NCI-H1048 (cell line): ENCODE measurements around the gene ALKBH4.
"Not testable (repeated sequence)": the region's sequence is repeated elsewhere in the genome, so short reads cannot be mapped to it uniquely, and the experiment has no call there.

Experiments
- DNase-seq: peaks from one replicate; lab custom pipeline; 2025; lab: John Stamatoyannopoulos, UW

ALKBH4 gene

GRCh38 chr7:102478314-102479208 lies 13.9 kb upstream of the ALKBH4 start, which contains the start of gene POLR2J:
Gene POLR2J (minus strand): TSS chr7:102478922. CDS start chr7:102478860, 62 bp downstream.
- DNase-seq: not testable (repeated sequence)

- DNase-seq: not testable (repeated sequence)
Observed at GRCh38 chr7:102474736-102475435, 10.2 kb upstream of the ALKBH4 start.

DNA sequence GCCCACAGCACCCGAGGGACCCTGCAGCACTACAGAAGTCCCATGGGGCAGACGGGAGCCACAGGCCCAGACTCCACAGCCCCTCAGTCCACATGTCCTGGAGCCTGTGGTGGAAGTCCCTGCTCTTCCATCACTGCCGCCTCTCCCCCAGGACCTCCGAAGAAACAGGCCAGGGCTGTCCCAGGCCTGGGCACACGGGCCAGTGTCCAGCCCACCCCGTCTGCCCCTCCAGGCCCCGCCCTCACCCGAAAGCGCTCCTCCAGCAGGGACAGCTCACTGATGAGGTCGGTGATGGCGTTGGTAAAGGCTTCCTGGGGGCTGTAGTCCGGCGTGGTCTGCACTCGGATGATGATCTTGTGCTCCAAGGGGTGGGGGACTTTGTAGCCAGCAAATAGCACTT lies 9.5 kb upstream of the ALKBH4 start:
- not testable (repeated sequence) for DNase-seq

GRCh38 chr7:102473271-102473991 lies 8.8 kb upstream of the ALKBH4 start:
- DNase-seq: no peak

DNA sequence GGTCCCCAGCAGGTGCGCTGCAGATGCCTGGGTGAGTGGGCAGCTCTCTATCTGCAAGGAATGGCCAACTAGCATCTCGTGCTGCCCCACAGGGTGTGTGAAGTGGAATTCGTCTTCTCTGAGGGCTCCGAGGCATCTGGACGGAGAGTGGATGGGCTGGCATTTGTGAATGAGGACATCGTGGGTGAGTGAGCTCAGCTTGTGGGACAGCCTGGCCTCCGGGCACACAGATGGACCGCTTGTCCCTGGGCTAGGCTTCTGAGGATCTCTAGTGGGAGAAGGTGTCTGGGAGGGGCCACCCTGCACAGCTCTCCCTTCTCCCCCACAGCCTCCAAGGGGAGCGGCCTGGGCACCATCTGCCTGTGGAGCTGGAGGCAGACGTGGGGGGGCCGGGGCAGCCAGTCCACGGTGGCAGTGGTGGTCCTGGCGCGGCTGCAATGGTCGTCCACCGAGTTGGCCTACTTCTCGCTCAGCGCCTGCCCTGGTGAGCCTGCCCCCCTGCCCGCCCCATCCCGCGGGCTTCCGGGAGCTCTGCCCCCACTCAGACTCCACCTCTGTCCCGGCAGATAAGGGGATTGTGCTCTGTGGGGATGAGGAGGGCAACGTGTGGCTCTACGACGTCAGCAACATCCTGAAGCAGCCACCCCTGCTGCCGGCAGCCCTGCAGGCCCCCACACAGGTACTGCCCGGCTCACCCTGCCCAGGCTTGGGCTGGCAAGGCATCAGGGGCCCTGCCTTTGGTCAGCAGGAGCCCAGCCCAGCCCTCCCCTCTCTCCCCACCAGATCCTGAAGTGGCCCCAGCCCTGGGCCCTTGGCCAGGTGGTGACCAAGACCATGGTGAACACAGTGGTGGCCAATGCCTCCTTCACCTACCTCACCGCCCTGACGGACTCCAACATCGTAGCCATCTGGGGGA lies 7.7 kb upstream of the ALKBH4 start:
- no peak for DNase-seq

DNA sequence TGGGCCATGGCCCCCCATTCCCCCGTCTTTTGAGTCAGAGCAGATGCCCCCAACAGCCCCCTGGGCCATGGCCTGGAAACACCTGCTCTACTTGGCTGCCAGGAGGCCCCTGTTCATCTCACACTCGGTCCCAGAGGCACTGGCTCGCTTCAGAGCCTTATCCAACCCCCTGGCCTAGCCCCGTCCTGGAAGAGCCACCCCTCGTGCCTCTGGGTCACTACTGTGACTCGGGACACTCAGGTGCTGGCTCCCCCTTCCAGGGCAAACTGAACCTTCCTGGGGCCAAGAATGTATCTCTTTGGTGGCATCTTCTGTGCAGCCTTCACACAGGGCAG lies 7.1 kb upstream of the ALKBH4 start:
- DNase-seq: no peak

DNA sequence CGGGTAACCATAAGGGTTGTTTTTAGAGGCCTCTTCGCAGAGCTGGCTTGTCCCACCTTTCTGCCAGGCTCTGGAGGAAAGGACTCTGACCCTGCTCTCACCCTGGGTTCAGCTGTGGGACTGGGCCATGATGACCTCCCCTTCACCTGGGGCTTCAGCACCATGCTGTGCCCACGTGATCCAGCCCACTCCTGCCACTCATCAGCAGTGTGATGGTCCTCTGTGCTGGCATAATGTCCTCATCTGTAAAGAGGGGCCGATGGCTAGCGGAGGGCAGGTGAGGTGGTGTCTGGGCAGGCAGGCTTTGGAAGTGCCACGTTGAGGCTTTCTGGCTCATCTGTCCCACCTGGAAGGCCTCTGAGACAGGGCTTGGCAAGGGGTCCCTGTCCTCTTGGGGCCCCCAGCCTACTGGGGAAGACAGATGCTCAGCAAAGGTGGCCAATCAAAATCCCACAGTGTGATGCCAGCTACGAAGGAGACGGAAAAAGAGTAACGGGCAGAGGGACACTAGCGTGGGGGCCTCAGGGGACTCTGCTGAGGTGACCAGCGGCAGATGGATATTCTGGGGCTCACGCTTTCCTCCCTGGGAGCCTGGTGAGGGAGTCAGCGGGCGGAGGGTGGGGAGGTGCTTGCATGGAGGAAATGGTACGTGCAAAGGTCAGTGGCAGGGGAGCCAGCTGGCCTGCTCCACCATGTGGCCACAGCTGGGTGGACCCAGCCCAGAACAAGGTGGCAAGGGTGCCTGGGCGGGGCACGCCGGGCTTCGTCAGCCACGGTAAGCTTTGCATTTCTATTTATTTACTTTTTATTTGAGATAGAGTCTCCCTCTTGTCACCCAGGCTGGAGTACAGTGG lies 5.5 kb upstream of the ALKBH4 start:
- no peak for DNase-seq

GRCh38 chr7:102469351-102469971 lies 4.8 kb upstream of the ALKBH4 start:
- DNase-seq: no peak

DNA sequence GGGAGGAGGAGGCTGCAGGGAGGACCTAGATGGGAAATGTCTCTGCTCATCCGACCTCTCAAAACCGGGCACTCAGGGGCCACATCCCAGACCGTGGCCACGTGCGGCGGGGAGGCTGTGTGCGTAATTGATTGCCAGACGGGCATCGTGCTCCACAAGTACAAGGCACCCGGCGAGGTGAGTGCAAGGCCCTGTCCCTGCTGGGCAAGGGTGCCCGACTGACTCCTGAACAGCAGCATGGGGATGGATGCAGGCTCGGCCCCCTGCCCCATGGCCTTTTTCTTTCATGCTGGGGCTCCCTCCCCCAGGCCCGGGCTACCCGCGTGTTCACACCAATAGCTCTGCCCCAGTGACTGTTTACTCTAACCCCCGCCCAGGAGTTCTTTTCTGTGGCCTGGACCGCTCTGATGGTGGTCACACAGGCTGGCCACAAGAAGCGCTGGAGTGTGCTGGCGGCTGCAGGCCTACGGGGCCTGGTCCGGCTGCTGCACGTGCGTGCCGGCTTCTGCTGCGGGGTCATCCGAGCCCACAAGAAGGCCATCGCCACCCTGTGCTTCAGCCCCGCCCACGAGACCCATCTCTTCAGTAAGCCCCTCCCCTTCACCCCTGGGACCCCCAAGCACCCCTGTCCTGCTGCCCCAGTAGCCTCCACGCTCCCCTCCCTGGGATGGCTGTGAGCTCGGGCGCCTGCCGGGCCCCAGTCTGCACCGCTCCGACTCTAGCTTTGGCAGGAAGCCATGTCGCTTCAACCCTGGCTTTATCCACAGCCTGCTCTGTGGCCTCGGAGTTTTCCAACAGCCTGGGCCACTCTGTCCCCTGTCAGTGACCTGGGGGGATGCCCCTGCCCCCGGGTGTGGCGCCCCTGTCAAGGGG lies 4.1 kb upstream of the ALKBH4 start:
- no peak for DNase-seq

GRCh38 chr7:102467581-102468477 lies 3.2 kb upstream of the ALKBH4 start:
- no peak for DNase-seq

DNA sequence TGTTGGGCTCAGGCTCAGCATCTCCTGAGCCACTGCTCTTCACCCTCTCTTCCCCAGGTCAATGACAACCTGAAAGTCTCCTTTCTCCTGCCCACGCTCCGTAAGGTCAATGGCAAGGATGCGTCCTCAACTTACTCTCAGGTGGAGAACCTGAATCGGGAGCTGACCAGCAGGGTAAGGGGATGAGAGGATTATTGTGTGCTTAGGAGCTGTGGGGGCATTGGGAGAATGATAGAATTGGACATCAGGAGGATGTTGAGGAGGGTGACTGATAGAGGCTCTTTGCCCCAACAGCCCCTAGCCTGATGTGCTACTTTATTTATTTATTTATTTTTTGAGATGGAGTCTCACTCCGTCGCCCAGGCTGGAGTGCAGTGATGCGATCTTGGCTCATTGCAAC lies 1.4 kb upstream of the ALKBH4 start:
- no peak for DNase-seq

DNA sequence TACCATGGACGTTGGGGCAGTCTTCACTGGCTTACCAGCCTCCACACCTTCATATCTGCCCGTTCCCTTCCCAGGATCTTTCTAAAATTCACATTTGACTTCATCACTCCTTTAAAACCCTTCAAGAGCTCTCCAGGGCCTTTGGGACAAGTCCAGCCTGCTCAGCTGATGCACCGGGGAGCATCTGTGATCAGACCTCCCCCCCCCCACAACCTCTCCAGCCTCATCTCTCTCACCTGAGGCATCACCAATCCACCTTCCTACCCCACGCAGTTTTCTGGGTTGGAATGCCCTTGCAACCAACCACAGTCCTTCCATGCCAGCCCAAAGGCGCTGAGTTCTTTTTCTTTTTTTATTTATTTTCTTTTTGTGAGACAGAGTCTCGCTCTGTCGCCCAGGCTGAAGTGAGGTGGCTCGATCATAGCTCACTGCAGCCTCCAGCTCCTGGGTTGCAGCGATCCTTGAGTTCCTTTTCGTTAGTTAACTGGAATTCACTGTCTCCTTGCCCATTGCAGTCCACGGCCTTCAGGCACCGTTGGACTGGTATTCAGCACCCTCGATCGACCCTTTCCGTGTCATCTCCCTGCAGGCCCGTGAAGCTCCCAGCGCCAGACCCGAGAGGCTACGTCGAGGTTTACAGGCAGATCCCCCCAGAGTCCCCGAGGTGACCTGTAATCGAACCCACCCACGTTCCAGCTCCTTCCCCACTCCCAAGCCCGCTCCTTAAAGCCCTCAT lies 654 bp downstream of the ALKBH4 start:
- DNase-seq: no peak

DNA sequence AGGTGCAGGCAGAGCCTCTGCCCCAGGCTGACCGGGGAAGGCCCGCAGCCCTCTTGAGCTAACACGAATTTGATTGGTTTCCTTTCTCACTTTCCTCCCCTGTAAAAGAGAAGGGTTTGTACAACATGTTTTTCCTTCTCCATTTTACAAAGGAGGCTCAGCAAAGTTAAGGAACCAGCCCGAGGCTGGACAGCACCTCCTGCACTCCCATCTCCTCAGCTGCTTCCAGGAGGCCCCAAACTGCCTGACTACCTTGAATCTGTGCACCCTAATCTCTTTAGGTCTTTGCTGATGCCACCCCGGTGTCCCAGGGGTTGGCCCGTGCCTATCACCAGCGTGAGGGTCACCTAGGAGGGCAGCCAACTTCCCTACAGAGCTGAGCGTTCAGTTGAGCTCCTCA lies 4.2 kb downstream of the ALKBH4 start:
- no peak for DNase-seq

DNA sequence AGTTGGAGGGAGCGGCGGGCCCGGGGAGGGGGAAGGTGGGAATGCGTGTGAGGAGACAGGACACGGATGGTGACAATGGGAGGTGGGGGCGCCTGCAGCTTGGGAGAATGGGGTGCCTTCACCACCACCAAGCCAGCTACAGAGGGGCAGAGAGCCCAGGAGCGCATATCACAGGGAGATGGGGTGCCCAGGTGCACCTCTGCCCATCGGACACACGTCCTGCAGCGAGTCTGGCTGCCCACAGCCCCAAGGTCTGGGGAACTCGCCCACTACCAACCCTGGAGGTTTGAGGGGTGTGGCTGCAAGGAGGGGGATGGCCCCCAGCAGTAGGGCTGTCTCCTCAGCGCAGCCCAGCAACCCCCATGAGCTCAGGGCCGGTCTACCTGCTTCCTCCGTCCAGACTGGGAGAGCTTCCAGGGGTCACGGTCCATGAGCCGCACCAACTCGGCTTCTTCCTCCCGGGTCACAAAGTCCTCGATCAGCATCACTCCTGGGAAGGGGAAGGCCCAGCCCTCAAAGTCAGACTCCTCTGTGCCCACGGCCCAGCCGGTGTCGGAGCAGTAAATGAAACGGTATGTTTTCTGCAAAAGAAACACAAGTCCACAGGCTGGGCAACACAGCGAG lies 5.3 kb downstream of the ALKBH4 start:
- DNase-seq: no peak

DNA sequence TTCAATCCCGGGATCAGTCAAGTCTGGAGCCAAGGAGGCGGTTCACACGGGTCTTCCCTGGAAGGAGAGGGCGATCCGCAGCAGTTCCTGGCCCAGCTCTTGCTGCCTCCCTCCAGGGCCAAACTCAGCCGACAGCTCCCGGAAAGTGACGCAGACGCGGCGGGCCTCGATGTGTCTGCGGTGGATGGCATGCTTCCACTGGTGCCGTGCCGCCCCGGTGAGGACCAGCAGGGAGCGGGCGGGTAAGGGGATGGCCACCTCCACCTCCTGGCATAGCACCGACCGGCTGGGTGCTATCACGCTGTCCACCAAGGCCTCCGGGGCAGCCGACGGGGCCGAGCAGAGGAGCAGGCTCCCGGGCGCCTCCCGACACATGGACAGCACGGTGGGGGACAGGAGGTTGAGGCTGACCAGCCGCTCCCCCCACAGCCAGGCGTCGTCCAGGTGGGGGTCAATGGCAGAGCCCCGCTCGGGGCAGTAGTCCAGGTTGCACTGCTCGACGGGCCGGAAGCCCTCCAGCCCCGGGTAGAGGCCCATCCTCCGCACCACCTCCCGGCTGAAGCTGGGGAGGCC lies 7.2 kb downstream of the ALKBH4 start:
- no peak for DNase-seq

DNA sequence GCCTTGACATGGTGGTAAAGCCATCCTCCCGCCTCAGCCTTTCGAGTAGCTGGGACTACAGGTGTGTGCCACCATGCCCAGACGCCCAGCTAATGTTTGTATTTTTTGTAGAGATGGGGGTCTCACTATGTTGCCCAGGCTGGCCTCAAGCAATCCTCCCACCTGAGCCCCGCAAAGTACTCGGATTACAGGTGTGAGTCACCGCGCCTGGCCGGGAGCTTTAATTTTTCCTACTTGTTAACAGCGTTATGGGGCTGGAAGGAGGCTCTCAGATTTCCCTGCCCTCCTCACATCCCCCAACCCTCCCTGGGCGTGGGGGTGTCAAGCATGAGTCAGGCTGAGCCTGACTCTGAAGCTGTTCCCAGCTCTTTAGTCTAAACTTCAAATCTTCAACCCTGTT lies 8.3 kb downstream of the ALKBH4 start:
- no peak for DNase-seq

DNA sequence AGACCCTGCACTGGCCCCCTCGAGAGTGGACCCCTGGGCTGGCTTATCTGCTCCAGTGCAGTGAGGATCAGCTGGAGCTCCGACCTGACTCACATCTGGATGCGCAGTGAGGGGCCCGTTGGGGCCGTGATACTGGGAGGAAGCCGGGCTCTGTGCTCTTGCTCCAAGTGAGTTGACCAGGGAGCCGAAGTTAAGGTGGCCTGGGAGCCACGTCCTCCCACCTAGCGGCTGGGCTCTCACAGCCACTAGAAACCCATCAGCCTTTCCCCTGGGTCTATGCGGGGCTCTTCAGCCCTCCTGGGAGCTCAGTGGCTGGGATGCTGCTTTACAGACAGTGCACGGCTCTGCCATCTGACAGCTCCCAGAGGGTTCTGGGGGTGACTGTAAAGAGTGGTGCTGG lies 9.1 kb downstream of the ALKBH4 start:
- no peak for DNase-seq
